H9 (cell line): ENCODE results near the gene COL27A1. TPM values are rescaled to one million over a fixed set of nuclear protein-coding genes. Genes with fewer than 3 reads are reported as not detected.

Source experiments
- DNase-seq: peaks from one replicate; pipeline ENCODE4 v3.0.0-alpha.2; 2017
- H2AFZ ChIP-seq: one replicate; pipeline ENCODE4 v1.6.1; 2013; ENCODE audit warnings: mild to moderate bottlenecking, low read length, control low read depth, moderate library complexity
- H2AK5ac ChIP-seq: 2 replicates; pipeline ENCODE4 v1.6.1; 2013; ENCODE audit warnings: low read length, control low read depth, mixed read lengths; ENCODE audit not compliant: insufficient read length
- H2BK120ac ChIP-seq: one replicate; pipeline ENCODE4 v1.6.1; 2013; ENCODE audit warnings: low read depth, mild to moderate bottlenecking, low read length, control low read depth, inconsistent platforms; ENCODE audit not compliant: poor library complexity, severe bottlenecking
- H2BK12ac ChIP-seq: 2 replicates; pipeline ENCODE4 v1.6.1; 2013; ENCODE audit warnings: low read length, control low read depth, mixed read lengths, low read depth; ENCODE audit not compliant: insufficient read length
- H2BK15ac ChIP-seq: 2 replicates; pipeline ENCODE4 v1.6.1; 2013; ENCODE audit warnings: low read depth, low read length, control low read depth
- H2BK20ac ChIP-seq: one replicate; pipeline ENCODE4 v1.6.1; 2013; ENCODE audit warnings: low read depth, mild to moderate bottlenecking, low read length, control low read depth, inconsistent platforms; ENCODE audit not compliant: poor library complexity, severe bottlenecking
- H2BK5ac ChIP-seq: 2 replicates; pipeline ENCODE4 v1.6.1; 2013; ENCODE audit warnings: low read length, control low read depth, mixed read lengths; ENCODE audit not compliant: insufficient read length
- H3K14ac ChIP-seq: 2 replicates; pipeline ENCODE4 v1.6.1; 2013; ENCODE audit warnings: low read length, control low read depth; ENCODE audit not compliant: insufficient read depth
- H3K18ac ChIP-seq: 2 replicates; pipeline ENCODE4 v1.6.1; 2013; ENCODE audit warnings: low read depth, mild to moderate bottlenecking, mixed read lengths, low read length, control low read depth; ENCODE audit not compliant: insufficient read length
- H3K23ac ChIP-seq: 2 replicates; pipeline ENCODE4 v1.6.1; 2013; ENCODE audit warnings: low read length, control low read depth, mixed read lengths, low read depth; ENCODE audit not compliant: insufficient read length
- H3K23me2 ChIP-seq: 2 replicates; pipeline ENCODE4 v1.6.1; 2013; ENCODE audit warnings: low read depth, mild to moderate bottlenecking, mixed read lengths, low read length, control low read depth; ENCODE audit not compliant: insufficient read length, poor library complexity, severe bottlenecking
- H3K27ac ChIP-seq: 2 replicates; pipeline ENCODE4 v1.5.1; 2013; ENCODE audit warnings: low read length, control low read depth, mixed read lengths, low read depth; ENCODE audit not compliant: insufficient read length
- H3K27me3 ChIP-seq: 2 replicates; pipeline ENCODE4 v1.6.1; 2013; ENCODE audit warnings: low read length, control low read depth, inconsistent platforms; ENCODE audit not compliant: insufficient read depth
- H3K4ac ChIP-seq: 2 replicates; pipeline ENCODE4 v1.6.1; 2013; ENCODE audit warnings: low read depth, mild to moderate bottlenecking, control low read depth, inconsistent platforms, low read length, moderate library complexity
- H3K4me1 ChIP-seq: 2 replicates; pipeline ENCODE4 v1.6.1; 2013; ENCODE audit warnings: low read length, control low read depth, inconsistent platforms; ENCODE audit not compliant: insufficient read depth
- H3K4me2 ChIP-seq: 2 replicates; pipeline ENCODE4 v1.6.1; 2013; ENCODE audit warnings: low read length, control low read depth, mixed read lengths; ENCODE audit not compliant: insufficient read length, insufficient read depth
- H3K56ac ChIP-seq: 2 replicates; pipeline ENCODE4 v1.6.1; 2013; ENCODE audit warnings: low read depth, mild to moderate bottlenecking, mixed read lengths, low read length, control low read depth; ENCODE audit not compliant: insufficient read length
- H3K79me1 ChIP-seq: 2 replicates; pipeline ENCODE4 v1.6.1; 2013; ENCODE audit warnings: low read depth, mild to moderate bottlenecking, moderate library complexity, low read length, control low read depth, inconsistent platforms; ENCODE audit not compliant: insufficient read depth, poor library complexity, severe bottlenecking
- H3K79me2 ChIP-seq: 2 replicates; pipeline ENCODE4 v1.6.1; 2013; ENCODE audit warnings: low read length, control low read depth, inconsistent platforms; ENCODE audit not compliant: insufficient read depth
- H3K9ac ChIP-seq: 2 replicates; pipeline ENCODE4 v1.6.1; 2013; ENCODE audit warnings: low read length, control low read depth, mixed read lengths; ENCODE audit not compliant: insufficient read length; ENCODE audit errors: extremely low read depth
- H3K9me3 ChIP-seq: one replicate; pipeline ENCODE4 v1.6.1; 2013; ENCODE audit warnings: low read depth, low read length, inconsistent platforms; ENCODE audit not compliant: control insufficient read depth
- H3T11ph ChIP-seq: one replicate; pipeline ENCODE4 v1.6.1; 2013; ENCODE audit warnings: mild to moderate bottlenecking, low read length, control low read depth, inconsistent platforms
- H4K20me1 ChIP-seq: one replicate; pipeline ENCODE4 v1.6.1; 2013; ENCODE audit not compliant: control insufficient read depth, insufficient read length, insufficient read depth
- H4K5ac ChIP-seq: 2 replicates; pipeline ENCODE4 v1.6.1; 2013; ENCODE audit warnings: low read depth, mild to moderate bottlenecking, mixed read lengths, low read length, control low read depth; ENCODE audit not compliant: insufficient read length
- H4K8ac ChIP-seq: replicated peaks from 2 replicates; pipeline ENCODE4 v1.6.1; 2013; ENCODE audit warnings: low read length, control low read depth, mixed read lengths, low read depth; ENCODE audit not compliant: insufficient read length
- H4K91ac ChIP-seq: 2 replicates; pipeline ENCODE4 v1.6.1; 2013; ENCODE audit warnings: low read depth, mild to moderate bottlenecking, moderate library complexity, mixed read lengths, low read length, control low read depth; ENCODE audit not compliant: insufficient read length
- H3K27ac Mint-ChIP-seq, 3 experiments: 2 replicates in 2 of 3; 3 replicates in 1 of 3; pipeline ENCODE4 v1.8.0; 2020 to 2021; ENCODE audit warnings: mixed read lengths in 3 of 3, mild to moderate bottlenecking in 1 of 3, moderate library complexity in 1 of 3
- H3K27me3 Mint-ChIP-seq: 2 replicates; pipeline ENCODE4 v1.8.0; 2021; ENCODE audit warnings: low read depth, mild to moderate bottlenecking, moderate library complexity, mixed read lengths
- H3K36me3 Mint-ChIP-seq, 3 experiments: 2 replicates in 2 of 3; 3 replicates in 1 of 3; pipeline ENCODE4 v1.8.0; 2020 to 2021; ENCODE audit warnings: low read depth in 3 of 3, mixed read lengths in 3 of 3; ENCODE audit not compliant: insufficient read depth in 1 of 3
- H3K4me1 Mint-ChIP-seq, 2 experiments: 2 replicates each; pipeline ENCODE4 v1.8.0; 2020; ENCODE audit warnings: mixed read lengths in 2 of 2
- H3K4me3 Mint-ChIP-seq, 2 experiments: 2 replicates in 1 of 2; 3 replicates in 1 of 2; pipeline ENCODE4 v1.8.0; 2020 to 2021; ENCODE audit warnings: mild to moderate bottlenecking in 2 of 2, mixed read lengths in 2 of 2, moderate library complexity in 1 of 2
- H3K9me3 Mint-ChIP-seq, 2 experiments: 2 replicates in 1 of 2; 3 replicates in 1 of 2; pipeline ENCODE4 v1.8.0; 2020; ENCODE audit warnings: mild to moderate bottlenecking in 2 of 2, mixed read lengths in 2 of 2, moderate library complexity in 1 of 2
- CTCF ChIP-seq: fragments of 200-600 bp; sonication (generic); conservative IDR thresholded peaks from 3 replicates; pipeline ENCODE4 v1.8.0; 2021; ENCODE audit warnings: antibody characterized with exemption, mild to moderate bottlenecking
- WGBS: extraction: QIAGEN DNeasy Blood & Tissue Kit; methylation state at CpG from one replicate; pipeline ENCODE4 v1.1.7; 2013; ENCODE audit warnings: missing lambda C conversion rate, low lambda C conversion rate, mixed read lengths; ENCODE audit not compliant: insufficient read length; ENCODE audit errors: extremely low coverage; 5-methylcytosine and 5-hydroxymethylcytosine counted together
- total RNA-seq: library from RNA; stranded (reverse); gene quantifications from 2 replicates; pipeline ENCODE4 v1.2.1, GENCODE V29; 2021

Gene COL27A1
- total RNA-seq, 1 experiment from 2014 or later = 17.9 TPM

GRCh38 chr9:114166614-114167572, 11.6 kb downstream of the COL27A1 start:
- H3T11ph ChIP-seq = no peak overlapping the region
- no peak overlapping the region for H4K91ac ChIP-seq
- no peak overlapping the region for H3K4ac ChIP-seq
- H3K4me1 ChIP-seq = no peaks in the 10 kb centered on the region
- no peaks in the 10 kb centered on the region for H3K23me2 ChIP-seq
- no peak overlapping the region for H3K14ac ChIP-seq
- no peaks in the 10 kb centered on the region for H3K79me2 ChIP-seq
- H3K27me3 Mint-ChIP-seq = no peaks in the 10 kb centered on the region
- H2BK5ac ChIP-seq = no peak overlapping the region
- H3K27ac Mint-ChIP-seq = no peak overlapping the region
- no CpG with 5 or more reads among the region's 8 CpGs for WGBS
- no peak for DNase-seq
- H4K8ac ChIP-seq = no peak overlapping the region
- H3K79me1 ChIP-seq = no peaks in the 10 kb centered on the region
- no peaks in the 10 kb centered on the region for H3K9me3 Mint-ChIP-seq
- H4K20me1 ChIP-seq = no peaks in the 10 kb centered on the region
- no peak overlapping the region for H2BK15ac ChIP-seq
- no peak overlapping the region for H3K23ac ChIP-seq
- no peak overlapping the region for H3K18ac ChIP-seq
- no peak overlapping the region for H3K4me2 ChIP-seq
- no peaks in the 10 kb centered on the region for H3K9me3 ChIP-seq
- H3K27ac ChIP-seq = no peak overlapping the region
- H4K5ac ChIP-seq = no peak overlapping the region
- H3K4me3 Mint-ChIP-seq = no peak overlapping the region
- no peak overlapping the region for H3K9ac ChIP-seq
- TF ChIP-seq CTCF = no peak
- H3K27me3 ChIP-seq = no peaks in the 10 kb centered on the region
- no peak overlapping the region for H2BK120ac ChIP-seq
- H3K56ac ChIP-seq = no peak overlapping the region
- no peak overlapping the region for H2BK20ac ChIP-seq
- no peak overlapping the region for H2BK12ac ChIP-seq
- H2AFZ ChIP-seq = no peak overlapping the region
- H3K36me3 Mint-ChIP-seq = peaks cover 0 to 14% (median 3%) of the 10 kb centered on the region in 3 experiments; a peak in 4 of 7 replicates
- H2AK5ac ChIP-seq = no peak overlapping the region
- peaks cover 9 to 15% of the 10 kb centered on the region in 2 experiments for H3K4me1 Mint-ChIP-seq
